ENCODE results near the gene PHACTR1. TPM values are rescaled to one million over a fixed set of nuclear protein-coding genes. Genes with fewer than 3 reads are reported as not detected.

Gene PHACTR1
- polyA plus RNA-seq, 2 of the 4 experiments (the other 2 are of a cell fraction) = not detected

DNA sequence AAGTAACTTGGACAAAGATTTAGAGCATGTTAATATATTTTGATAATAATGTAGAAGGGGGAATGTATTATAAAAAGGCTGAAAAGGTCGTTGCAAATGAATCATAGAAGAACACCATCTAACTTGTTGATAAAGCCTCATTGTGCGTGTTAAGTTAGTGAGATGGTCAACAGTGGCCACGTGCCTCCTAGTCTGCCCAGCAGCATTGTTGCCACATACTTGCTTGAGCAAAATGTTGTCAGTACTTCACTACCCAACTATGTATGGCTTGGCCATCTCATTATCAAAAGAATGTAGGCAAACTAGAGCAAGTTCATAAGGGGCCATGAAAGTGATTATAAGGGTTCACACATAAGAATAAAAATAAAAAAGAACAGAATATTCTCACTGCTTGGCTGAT, 84.6 kb downstream of the PHACTR1 start:
- POLR2A ChIA-PET = no interaction called here
- H3K4me3 ChIP-seq = no peak overlapping the region
- no peak for FAIRE-seq
- no peak overlapping the region for H3K27ac ChIP-seq
- no peak overlapping the region for H3K4me2 ChIP-seq
- no peaks in the 10 kb centered on the region for H3K9me3 ChIP-seq
- TF ChIP-seq ZSCAN20 (CRISPR knock-in tag; IDR thresholded peaks at IDR 0.05) (no peak), HOXB5 (CRISPR knock-in tag; IDR thresholded peaks at IDR 0.05) (no peak), MAFK (IDR thresholded peaks at IDR 0.05; ENCODE audit: partially characterized antibody) (no peak), RNF2 (IDR thresholded peaks at IDR 0.05; ENCODE audit: borderline replicate concordance, low read depth) (no peak), BHLHE40 (IDR thresholded peaks at IDR 0.05; ENCODE audit: low read depth, low read length) (no peak), GATA3 (IDR thresholded peaks at IDR 0.05; ENCODE audit: borderline replicate concordance) (no peak), BCL3 (IDR thresholded peaks at IDR 0.05) (no peak), MAZ (IDR thresholded peaks at IDR 0.05; ENCODE audit: borderline replicate concordance, low read depth, low read length) (no peak), PBX3 (IDR thresholded peaks at IDR 0.05) (no peak), NPAS2 (CRISPR knock-in tag; IDR thresholded peaks at IDR 0.05; ENCODE audit: borderline replicate concordance) (no peak), FOSB (CRISPR knock-in tag; IDR thresholded peaks at IDR 0.05) (no peak)
- ATAC-seq = no peak
- CTCF ChIA-PET = no interaction called here
- H3K4me1 ChIP-seq = no peaks in the 10 kb centered on the region
- no peak for DNase-seq (ENCODE audit: low read depth in 1 of 2, low spot score in 1 of 2)
- 10% methylated on average over 3 of the region's 3 CpGs for WGBS (ENCODE audit: missing lambda C conversion rate)

DNA sequence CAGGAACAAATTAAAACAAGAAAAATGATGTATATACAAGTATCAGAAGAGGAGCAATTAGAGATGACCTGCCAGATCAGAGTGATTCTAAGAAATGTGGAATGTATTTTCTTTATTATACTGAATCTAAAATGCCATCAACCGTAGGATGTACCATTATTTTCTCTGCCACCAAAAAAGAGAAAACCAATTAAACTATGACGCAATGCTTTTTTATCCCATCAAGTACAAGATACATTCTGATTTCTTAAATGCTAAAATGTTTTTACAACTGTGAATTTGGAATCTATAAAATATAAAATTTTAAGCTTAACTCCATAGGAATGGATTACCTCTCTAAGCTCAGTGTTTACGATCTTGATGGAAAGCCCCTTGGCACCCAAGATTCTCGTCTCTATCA, 85.9 kb downstream of the PHACTR1 start:
- H3K4me1 ChIP-seq = no peaks in the 10 kb centered on the region
- H3K4me2 ChIP-seq = no peak overlapping the region
- no peak for ATAC-seq
- no peak for DNase-seq (ENCODE audit: low read depth in 1 of 2, low spot score in 1 of 2)
- TF ChIP-seq NFE2L2 (conservative IDR thresholded peaks at IDR 0.05; ENCODE audit: low read length) (no peak), ZNF302 (CRISPR knock-in tag; IDR thresholded peaks at IDR 0.05) (no peak), USF2 (IDR thresholded peaks at IDR 0.05) (no peak), RNF2 (IDR thresholded peaks at IDR 0.05; ENCODE audit: borderline replicate concordance, low read depth) (no peak), CBX8 (IDR thresholded peaks at IDR 0.05) (no peak), EHMT2 (IDR thresholded peaks at IDR 0.05; ENCODE audit: low read depth) (no peak), ELK1 (IDR thresholded peaks at IDR 0.05; ENCODE audit: low read depth, low read length) (no peak), POLR2AphosphoS2 (conservative IDR thresholded peaks at IDR 0.05; ENCODE audit: low read length) (no peak), KDM5A (IDR thresholded peaks at IDR 0.05) (no peak), RAD21 (conservative IDR thresholded peaks at IDR 0.05 in 1 of 2, IDR thresholded peaks at IDR 0.05 in 1 of 2) (no peak), JUN (IDR thresholded peaks at IDR 0.05) (no peak)
- WGBS (ENCODE audit: missing lambda C conversion rate) = 51% methylated on average over 4 of the region's 4 CpGs
- no peak overlapping the region for H3K4me3 ChIP-seq
- ChIA-PET CTCF (interaction anchor here (1.3 kb wide), 1 partner anchor 11 kb away, joined by 3 read pairs; no protein-coding TSS in a partner anchor), POLR2A (no interaction called here)
- H3K27ac ChIP-seq = no peak overlapping the region
- FAIRE-seq = no peak
- no peaks in the 10 kb centered on the region for H3K9me3 ChIP-seq

DNA sequence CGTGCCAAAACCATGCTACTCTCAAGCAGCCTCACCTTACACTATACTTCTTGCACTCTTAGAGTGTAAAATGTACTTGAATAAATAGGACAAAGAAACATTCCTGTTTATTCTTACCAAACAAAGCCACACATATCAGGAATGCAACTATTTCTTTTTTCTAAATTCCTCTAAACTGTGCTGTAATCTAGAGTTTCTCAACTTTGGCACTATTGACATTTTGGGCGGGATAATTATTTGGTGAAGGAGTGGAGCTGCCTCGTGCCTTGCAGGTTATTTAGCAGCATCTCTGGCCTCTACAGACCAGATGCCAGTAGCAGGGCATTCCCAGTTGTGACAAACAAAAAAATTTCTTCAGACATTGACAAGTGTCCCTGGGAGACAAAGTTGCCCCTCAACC, 86.9 kb downstream of the PHACTR1 start:
- FAIRE-seq (no peak), ATAC-seq (no peak), DNase-seq (ENCODE audit: low read depth in 1 of 2, low spot score in 1 of 2) (no peak)
- Histone ChIP-seq H3K9me3 (no peaks in the 10 kb centered on the region), H3K4me1 (no peaks in the 10 kb centered on the region), H3K27ac (no peak overlapping the region), H3K4me2 (no peak overlapping the region), H3K4me3 (no peak overlapping the region)
- ChIA-PET POLR2A (no interaction called here), CTCF (interaction anchor here (0.8 to 1.3 kb wide), 2 partner anchors 10 to 27 kb away, joined by 3 read pairs; no protein-coding TSS in a partner anchor)
- no peak for TF ChIP-seq RCOR1 (IDR thresholded peaks at IDR 0.05; ENCODE audit: low read depth, low read length)
- TF ChIP-seq NPAS2 (CRISPR knock-in tag; IDR thresholded peaks at IDR 0.05; ENCODE audit: borderline replicate concordance) = no peak
- TF ChIP-seq MAZ (IDR thresholded peaks at IDR 0.05; ENCODE audit: borderline replicate concordance, low read depth, low read length) = no peak
- TF ChIP-seq USF2 (IDR thresholded peaks at IDR 0.05) = no peak
- 0% methylated on average over 3 of the region's 3 CpGs for WGBS (ENCODE audit: missing lambda C conversion rate)

Measured in A549 (cell line).